Mononuclear cell (primary cell): ENCODE results near the gene ZFP64. TPM values are rescaled to one million over a fixed set of nuclear protein-coding genes. Genes with fewer than 3 reads are reported as not detected.

Experiments
- H3K27me3 ChIP-seq: 2 replicates; pipeline ENCODE4 v1.6.0; 2011; ENCODE audit warnings: low read length, control low read depth; ENCODE audit not compliant: insufficient read depth
- H3K4me1 ChIP-seq: 2 replicates; pipeline ENCODE4 v1.5.1; 2011; ENCODE audit warnings: mild to moderate bottlenecking, low read length, control low read depth; ENCODE audit not compliant: insufficient read depth
- H3K4me3 ChIP-seq: 2 replicates; pipeline ENCODE4 v1.5.1; 2011; ENCODE audit warnings: mild to moderate bottlenecking, low read length, moderate library complexity
- H3K9me3 ChIP-seq: 2 replicates; pipeline ENCODE4 v1.5.1; 2011; ENCODE audit warnings: low read depth, mild to moderate bottlenecking, control low read depth, low read length
- total RNA-seq: library from RNA; depleted of rRNA; stranded (reverse); fragments of >200 nt; gene quantifications from one replicate; pipeline ENCODE4 v1.2.3, GENCODE V29; 2012

The ZFP64 gene
- total RNA-seq, 1 donor = 2.9 TPM

GRCh38 chr20:52181766-52182165, 9.8 kb downstream of the ZFP64 start:
- H3K4me1 ChIP-seq = no peaks in the 10 kb centered on the region
- no peaks in the 10 kb centered on the region for H3K27me3 ChIP-seq
- no peak overlapping the region for H3K4me3 ChIP-seq
- H3K9me3 ChIP-seq = no peaks in the 10 kb centered on the region

- no peaks in the 10 kb centered on the region for H3K27me3 ChIP-seq
- no peaks in the 10 kb centered on the region for H3K9me3 ChIP-seq
- H3K4me3 ChIP-seq = no peak overlapping the region
- no peaks in the 10 kb centered on the region for H3K4me1 ChIP-seq
These were observed 11.3 kb downstream of the ZFP64 start for GRCh38 chr20:52180180-52180840.

DNA sequence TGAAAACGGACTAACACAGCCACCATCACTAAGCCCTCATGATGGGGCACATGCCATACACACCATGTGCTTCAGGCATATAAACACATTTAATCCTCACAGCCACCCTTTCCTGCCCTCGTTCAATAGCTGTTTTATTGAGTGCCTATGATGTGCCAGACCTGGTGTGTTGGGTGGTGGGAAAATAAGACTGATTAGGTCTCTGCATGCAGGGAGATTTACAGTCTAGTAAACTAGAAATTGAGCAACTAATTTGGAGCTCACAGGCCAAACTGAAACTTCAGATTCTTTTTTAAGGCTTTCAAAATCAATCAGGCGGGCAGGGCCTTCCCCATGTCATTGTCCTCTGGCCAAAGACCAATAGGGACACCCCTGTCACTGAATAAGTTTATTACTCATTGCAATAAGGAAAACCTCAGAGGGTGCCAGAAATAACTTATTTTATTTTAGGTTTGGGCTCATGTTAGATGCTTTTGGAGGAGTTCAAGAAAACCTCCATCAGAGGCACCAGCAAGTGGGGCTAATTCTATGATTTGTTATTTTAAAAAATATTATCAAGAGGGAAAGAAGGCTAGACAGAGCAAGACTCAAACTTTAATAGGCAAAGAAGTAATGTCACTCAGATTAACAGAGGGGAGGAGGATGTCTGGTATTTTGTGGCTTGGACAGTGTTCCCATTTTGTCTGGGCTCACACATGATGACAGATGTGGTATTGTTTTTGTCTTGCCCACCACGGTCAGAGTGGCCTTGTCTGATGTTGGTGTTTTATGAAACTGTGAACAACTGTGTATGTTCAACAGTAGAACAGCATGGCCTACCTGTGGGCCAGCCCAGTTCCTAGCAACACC, 12.0 kb downstream of the ZFP64 start:
- H3K4me1 ChIP-seq = no peaks in the 10 kb centered on the region
- H3K4me3 ChIP-seq = no peak overlapping the region
- no peaks in the 10 kb centered on the region for H3K27me3 ChIP-seq
- H3K9me3 ChIP-seq = no peaks in the 10 kb centered on the region

DNA sequence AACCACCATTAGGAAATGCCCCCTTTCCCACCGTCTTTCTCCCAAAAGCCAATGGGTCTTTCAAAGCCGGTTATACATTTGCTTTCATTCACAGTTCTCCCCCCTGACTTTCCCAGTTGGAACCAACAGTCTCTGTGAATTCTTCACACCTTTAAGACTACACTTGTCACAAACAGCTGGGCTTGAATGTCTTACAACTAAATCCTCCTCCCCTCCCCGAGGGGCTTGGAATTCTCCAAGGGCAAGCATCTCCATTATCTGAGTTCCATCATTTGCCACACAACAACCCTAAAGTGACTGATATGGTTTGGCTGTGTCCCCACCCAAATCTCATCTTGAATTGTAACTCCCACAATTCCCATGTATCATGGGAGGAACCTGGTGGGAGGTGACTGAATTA, 12.9 kb downstream of the ZFP64 start:
- H3K9me3 ChIP-seq = no peaks in the 10 kb centered on the region

DNA sequence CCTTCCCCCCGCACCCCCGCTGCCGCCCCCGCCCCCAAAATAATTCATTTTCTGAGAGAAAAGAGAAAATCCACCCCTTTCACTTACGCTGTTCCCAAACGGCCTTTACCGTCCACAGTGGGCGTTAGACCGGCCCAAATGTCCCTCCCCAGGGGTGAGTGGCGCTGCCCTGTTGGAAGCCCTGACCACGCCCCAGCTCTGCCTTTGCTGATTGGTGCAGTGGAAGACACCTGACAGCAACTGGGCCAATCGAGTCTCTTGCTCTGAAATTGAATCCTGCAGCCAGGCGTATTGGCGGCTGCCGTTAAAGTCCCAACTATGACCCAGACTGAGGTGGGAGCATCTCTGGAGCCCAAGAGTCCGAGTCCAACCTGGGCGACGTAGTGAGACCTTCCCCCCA, 15.7 kb downstream of the ZFP64 start:
- Histone ChIP-seq H3K9me3 (no peaks in the 10 kb centered on the region), H3K27me3 (no peaks in the 10 kb centered on the region), H3K4me3 (no peak overlapping the region), H3K4me1 (no peaks in the 10 kb centered on the region)

More for the DNA sequence above, 12.9 kb downstream of the ZFP64 start:
- Histone ChIP-seq H3K4me1 (no peaks in the 10 kb centered on the region), H3K4me3 (no peak overlapping the region), H3K27me3 (no peaks in the 10 kb centered on the region)

- Histone ChIP-seq H3K4me3 (no peak overlapping the region), H3K4me1 (no peaks in the 10 kb centered on the region), H3K9me3 (no peaks in the 10 kb centered on the region), H3K27me3 (no peaks in the 10 kb centered on the region)
These were observed 19.1 kb downstream of the ZFP64 start for GRCh38 chr20:52172392-52173047.

DNA sequence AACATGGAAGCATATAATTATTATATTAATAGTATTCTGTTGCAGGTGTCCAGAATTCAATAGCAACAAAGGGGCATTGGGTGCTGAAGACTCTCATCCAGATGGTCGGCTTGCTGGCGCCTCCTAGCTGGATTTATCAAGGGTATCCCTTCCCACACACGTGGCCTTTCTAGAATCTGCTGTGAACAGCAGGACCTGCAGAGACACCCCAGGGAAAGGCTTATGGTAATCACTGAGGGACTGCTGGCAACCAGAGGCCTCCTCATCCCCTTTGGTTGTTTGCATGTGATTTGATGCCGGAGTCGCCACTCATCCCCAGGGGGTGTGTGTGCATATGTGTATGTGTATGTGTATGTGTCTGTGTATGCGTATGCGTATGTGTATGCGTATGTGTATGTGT, 20.6 kb downstream of the ZFP64 start:
- H3K27me3 ChIP-seq = no peaks in the 10 kb centered on the region
- H3K4me1 ChIP-seq = no peaks in the 10 kb centered on the region
- H3K9me3 ChIP-seq = no peaks in the 10 kb centered on the region
- no peak overlapping the region for H3K4me3 ChIP-seq

DNA sequence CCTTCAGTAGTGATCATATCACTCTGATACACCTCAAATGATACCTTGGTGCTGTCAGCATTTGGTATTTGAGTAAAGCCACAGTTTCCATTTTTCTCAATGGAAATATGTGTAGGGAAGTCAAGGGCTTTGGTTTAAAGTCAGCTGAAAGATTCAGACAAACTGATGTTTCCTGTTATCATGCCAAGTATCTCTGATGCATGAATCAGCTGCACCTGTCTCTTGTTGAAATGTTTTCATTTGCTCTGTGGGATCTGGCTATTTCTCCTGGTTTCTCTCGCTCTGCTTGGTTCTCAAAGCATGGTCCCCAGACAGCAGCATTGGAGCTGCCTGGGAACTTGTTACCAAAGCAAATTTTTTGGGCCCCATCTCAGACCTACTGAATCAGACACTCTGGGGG, 23.5 kb downstream of the ZFP64 start:
- Histone ChIP-seq H3K4me3 (no peak overlapping the region), H3K27me3 (no peaks in the 10 kb centered on the region), H3K9me3 (no peaks in the 10 kb centered on the region), H3K4me1 (no peaks in the 10 kb centered on the region)

GRCh38 chr20:52167232-52167840, 24.2 kb downstream of the ZFP64 start:
- Histone ChIP-seq H3K4me1 (no peaks in the 10 kb centered on the region), H3K27me3 (no peaks in the 10 kb centered on the region), H3K9me3 (no peaks in the 10 kb centered on the region), H3K4me3 (no peak overlapping the region)

- H3K9me3 ChIP-seq = no peaks in the 10 kb centered on the region
- no peaks in the 10 kb centered on the region for H3K4me1 ChIP-seq
- H3K4me3 ChIP-seq = no peak overlapping the region
- no peaks in the 10 kb centered on the region for H3K27me3 ChIP-seq
These were observed 25.4 kb downstream of the ZFP64 start for GRCh38 chr20:52166150-52166549.

- H3K4me1 ChIP-seq = no peaks in the 10 kb centered on the region
- H3K27me3 ChIP-seq = no peaks in the 10 kb centered on the region
- no peak overlapping the region for H3K4me3 ChIP-seq
- no peaks in the 10 kb centered on the region for H3K9me3 ChIP-seq
These were observed 30.9 kb downstream of the ZFP64 start for GRCh38 chr20:52160621-52161204.

- H3K4me3 ChIP-seq = no peak overlapping the region
- H3K27me3 ChIP-seq = no peaks in the 10 kb centered on the region
- no peaks in the 10 kb centered on the region for H3K4me1 ChIP-seq
- H3K9me3 ChIP-seq = no peaks in the 10 kb centered on the region
These were observed 31.5 kb downstream of the ZFP64 start for GRCh38 chr20:52160049-52160570.

GRCh38 chr20:52154575-52154974, 37.0 kb downstream of the ZFP64 start:
- no peaks in the 10 kb centered on the region for H3K9me3 ChIP-seq
- no peaks in the 10 kb centered on the region for H3K27me3 ChIP-seq
- H3K4me1 ChIP-seq = no peaks in the 10 kb centered on the region
- no peak overlapping the region for H3K4me3 ChIP-seq

GRCh38 chr20:52153896-52154295, 37.7 kb downstream of the ZFP64 start:
- H3K4me3 ChIP-seq = no peak overlapping the region
- no peaks in the 10 kb centered on the region for H3K9me3 ChIP-seq
- no peaks in the 10 kb centered on the region for H3K4me1 ChIP-seq
- H3K27me3 ChIP-seq = no peaks in the 10 kb centered on the region
